H1 (cell line): ENCODE results near the gene DNMT1. TPM values are rescaled to one million over a fixed set of nuclear protein-coding genes. Genes with fewer than 3 reads are reported as not detected.

Source experiments
- POU5F1 ChIP-seq: IDR thresholded peaks from 2 replicates; pipeline ENCODE4 v1.6.1; 2011; ENCODE audit warnings: low read depth, mild to moderate bottlenecking, low read length, moderate library complexity
- SP2 ChIP-seq: IDR thresholded peaks from 2 replicates; pipeline ENCODE4 v1.6.1; 2012; ENCODE audit warnings: mild to moderate bottlenecking, low read length, inconsistent platforms
- polyA plus RNA-seq, 7 experiments: library from polyadenylated mRNA; depleted of rRNA in 3 of 7; stranded (reverse) in 5 of 7; unstranded in 2 of 7; fragments of >200 nt in 5 of 7; fragments of 200-250 nt in 2 of 7; gene quantifications; 1 replicate in 5 of 7; 2 replicates in 1 of 7; 4 replicates in 1 of 7; pipeline versions ENCODE4 v1.2.1 to v1.2.3, GENCODE V29; 2011 to 2013; ENCODE audit warnings: missing spikeins in 2 of 7, mixed read lengths in 2 of 7
- total RNA-seq: library from RNA; stranded (reverse); fragmentation: NEBNext Ultra II Directional; extraction: Animal tissue kit (Norgen Biotek cat#: 25700); gene quantifications from 2 replicates; pipeline ENCODE4 v1.2.1, GENCODE V29; 2021

Gene DNMT1
- total and polyA plus RNA-seq, 2 of the 8 experiments (the other 6 are each of a cell fraction or from before 2014, with no cell fraction given) = 101 to 210 TPM

DNA sequence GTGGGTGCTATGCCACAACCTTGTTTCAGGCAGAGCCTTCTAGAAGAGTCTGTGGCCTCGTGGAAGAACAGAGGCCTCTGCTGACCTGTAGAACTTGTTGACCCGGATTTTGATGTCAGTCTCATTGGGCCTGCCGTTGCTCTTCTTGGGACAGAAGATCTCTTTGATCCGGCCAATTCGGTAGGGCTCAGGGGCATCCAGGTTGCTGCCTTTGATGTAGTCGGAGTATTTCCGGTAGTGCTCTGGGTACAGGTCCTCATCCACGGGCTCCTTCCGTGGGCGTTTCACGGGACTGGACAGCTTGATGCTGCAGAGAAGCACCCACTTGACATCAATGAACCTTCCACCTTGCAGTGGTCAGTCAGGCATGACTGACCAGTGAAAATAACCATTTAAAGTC, 51.1 kb downstream of the DNMT1 start (continued):
- TF ChIP-seq SP2 (no peak), POU5F1 (no peak)
